K562 (cell line): ENCODE results near the gene ACRBP. TPM values are rescaled to one million over a fixed set of nuclear protein-coding genes. Genes with fewer than 3 reads are reported as not detected.

Source experiments
- ATAC-seq: fragments of 200-7000 bp; cut with Tn5 transposase; 3 replicates; pipeline ENCODE4 v1.9.1; 2020; ENCODE audit warnings: moderate library complexity
- BruUV-seq: library from RNA; stranded (reverse); fragments of 400-500 nt; replicated peaks from 2 replicates; lab custom pipeline; 2021; lab: Mats Ljungman, UMichigan
- CTCF ChIA-PET: fragments of 300-600 bp; formaldehyde crosslinking; extraction: SDS; loops from one replicate; lab custom pipeline; 2021; ENCODE audit warnings: low intra/inter-chr PET ratio; lab: Yijun Ruan, JAX
- POLR2A ChIA-PET: fragments of 300-600, 350-650 bp; sonication (Branson Sonifier 250); formaldehyde crosslinking; extraction: SDS; loops from one replicate; lab custom pipeline; 2021; ENCODE audit warnings: antibody characterized with exemption, inconsistent platforms; lab: Yijun Ruan, JAX
- DNase-seq, 4 experiments: peaks; one replicate each; pipeline versions ENCODE4 v3.0.0 to v3.0.0-alpha.2; 2011 to 2018; ENCODE audit warnings: low spot score in 3 of 4, mixed read lengths in 3 of 4; ENCODE audit errors: extremely low read depth in 1 of 4
- FAIRE-seq: peaks from 2 replicates; lab custom pipeline; 2011; peaks lifted over from hg19 to GRCh38; lab: Jason Lieb, UNC
- H2AFZ ChIP-seq: 2 replicates; pipeline ENCODE4 v1.6.0; 2011; ENCODE audit warnings: low read depth, low read length, control low read depth, inconsistent platforms
- H3K27ac ChIP-seq: fragments of 200-600 bp; 3 replicates; pipeline ENCODE4 v1.8.0; 2011; ENCODE audit warnings: low read depth, mild to moderate bottlenecking, control low read depth, inconsistent platforms, low read length, moderate library complexity, mixed read lengths; ENCODE audit errors: extremely low read depth
- H3K27me3 ChIP-seq, 2 experiments: fragments of 300-600 bp in 1 of 2; 2 replicates in 1 of 2; 3 replicates in 1 of 2; pipeline versions ENCODE4 v1.6.0 to v1.8.0; 2011; ENCODE audit warnings: inconsistent platforms in 2 of 2, low read length in 2 of 2, mild to moderate bottlenecking in 1 of 2, mixed read lengths in 1 of 2, moderate library complexity in 1 of 2; ENCODE audit not compliant: control insufficient read depth in 2 of 2, insufficient read depth in 2 of 2
- H3K36me3 ChIP-seq: fragments of 300-600 bp; 3 replicates; pipeline ENCODE4 v1.8.0; 2011; ENCODE audit warnings: mild to moderate bottlenecking, low read length, inconsistent platforms; ENCODE audit not compliant: control insufficient read depth, insufficient read depth
- H3K4me1 ChIP-seq, 2 experiments: fragments of 200-600 bp in 1 of 2; replicated peaks in 1 of 2; 2 replicates in 1 of 2; 3 replicates in 1 of 2; pipeline versions ENCODE4 v1.5.1 to v1.8.0; 2011; ENCODE audit warnings: inconsistent platforms in 2 of 2, low read length in 2 of 2, mild to moderate bottlenecking in 1 of 2, mixed read lengths in 1 of 2, moderate library complexity in 1 of 2; ENCODE audit not compliant: control insufficient read depth in 2 of 2, insufficient read depth in 2 of 2
- H3K4me2 ChIP-seq: 2 replicates; pipeline ENCODE4 v1.6.1; 2011; ENCODE audit warnings: low read length, control low read depth, inconsistent platforms, mixed read lengths; ENCODE audit not compliant: insufficient read depth
- H3K4me3 ChIP-seq: fragments of 200-600 bp; sonication (generic), shearing (Covaris generic); 2 replicates; pipeline ENCODE4 v1.5.1; 2016; ENCODE audit warnings: control low read depth, inconsistent platforms
- H3K79me2 ChIP-seq: fragments of 200-600 bp; 3 replicates; pipeline ENCODE4 v1.8.0; 2011; ENCODE audit warnings: low read length, inconsistent platforms; ENCODE audit not compliant: control insufficient read depth, insufficient read depth
- H3K9ac ChIP-seq, 2 experiments: 2 replicates each; pipeline versions ENCODE4 v1.6.0 to v1.6.1; 2011; ENCODE audit warnings: low read depth in 2 of 2, low read length in 2 of 2, control low read depth in 1 of 2, inconsistent platforms in 1 of 2, mild to moderate bottlenecking in 1 of 2, mixed read lengths in 1 of 2; ENCODE audit not compliant: insufficient read depth in 1 of 2
- H3K9me1 ChIP-seq: one replicate; pipeline ENCODE4 v1.6.0; 2011; ENCODE audit warnings: inconsistent platforms, mild to moderate bottlenecking, low read length, moderate library complexity; ENCODE audit not compliant: control insufficient read depth, insufficient read depth
- H3K9me3 ChIP-seq: replicated peaks from 2 replicates; pipeline ENCODE4 v1.5.1; 2011; ENCODE audit warnings: low read depth, low read length, inconsistent platforms; ENCODE audit not compliant: control insufficient read depth, insufficient read depth
- H4K20me1 ChIP-seq: replicated peaks from 2 replicates; pipeline ENCODE4 v1.6.1; 2011; ENCODE audit warnings: low read length, inconsistent platforms, mixed read lengths; ENCODE audit not compliant: control insufficient read depth, insufficient read depth
- EGR1 ChIP-seq: fragments of 450-650 bp; conservative IDR thresholded peaks from 2 replicates; pipeline ENCODE4 v1.6.1; 2017; ENCODE audit warnings: mild to moderate bottlenecking
- MED1 ChIP-seq: sonication (generic); formaldehyde crosslinking; IDR thresholded peaks from 2 replicates; pipeline ENCODE4 v1.8.1; 2023; ENCODE audit warnings: missing genetic modification reagents, borderline replicate concordance
- WGBS: fragments of 100-300 bp; shearing (Covaris generic); methylation state at CpG from one replicate; pipeline ENCODE4 v1.1.6; 2016; ENCODE audit warnings: low coverage, mixed read lengths; ENCODE audit not compliant: insufficient coverage; ENCODE audit errors: missing lambda C conversion rate; 5-methylcytosine and 5-hydroxymethylcytosine counted together
- in situ Hi-C: fragments of 300-500 bp; cut with MboI; formaldehyde crosslinking; loops from 4 replicates; pipeline ENCODE4 v1.15.0; 2018; ENCODE audit warnings: inconsistent platforms, mixed read lengths
- intact Hi-C: fragments of 100-400 bp; cut with micrococcal nuclease; formaldehyde crosslinking; loops from 2 replicates; pipeline ENCODE4 v1.14.2; 2022
- polyA plus RNA-seq, 8 experiments: library from polyadenylated mRNA; depleted of rRNA in 4 of 8; stranded (reverse) in 5 of 8; unstranded in 3 of 8; fragments of >200 nt; fragmentation: Nextera tagmentation in 2 of 8; fragmentation: Illumina TruSeq in 1 of 8; extraction: Ambion mirVana in 2 of 8; extraction: Trizol in 1 of 8; gene quantifications; 2 replicates each; pipeline versions ENCODE4 v1.2.1 to v1.2.3, GENCODE V29; 2011 to 2014; ENCODE audit warnings: inconsistent platforms in 1 of 8, missing spikeins in 1 of 8
- total RNA-seq, 7 experiments: library from RNA; depleted of rRNA in 6 of 7; stranded (reverse); fragments of >200 nt in 6 of 7; fragmentation: Illumina TruSeq in 2 of 7; extraction: Trizol in 2 of 7; gene quantifications; 2 replicates each; pipeline versions ENCODE4 v1.2.1 to v1.2.3, GENCODE V29; 2011 to 2021; ENCODE audit warnings: low replicate concordance in 1 of 7
- TF ChIP-seq, protein P1 (sequence below): fragments of 450-650 bp; IDR thresholded peaks from 2 replicates; pipeline ENCODE4 v1.6.1; 2018; ENCODE audit not compliant: partially characterized antibody

Gene ACRBP
- total and polyA plus RNA-seq, 9 of the 15 experiments (the other 6 are each of a cell fraction or from before 2014, with no cell fraction given), result 3.1 to 31.8 (median 8.4) TPM

- CTCF ChIA-PET, result no interaction called here
- H2AFZ ChIP-seq, result peak overlapping the region; percentile 68
- H3K79me2 ChIP-seq, result peaks cover 35% of the 10 kb centered on the region
- H3K4me1 ChIP-seq, result peaks cover 37 to 48% of the 10 kb centered on the region in 2 experiments
- FAIRE-seq, result no peak
- POLR2A ChIA-PET, result interaction anchor here (0.7 to 1.0 kb wide), 4 partner anchors 40 to 282 kb away, joined by 3 to 5 read pairs (median 4); partner anchors contain the start of gene NOP2
- H3K9ac ChIP-seq, result peak overlapping the region in 1 of 2 experiments; percentile 47; a peak in 1 of 4 replicates
- H3K4me3 ChIP-seq, result no peak overlapping the region
- peaks cover 18% of the 10 kb centered on the region for H4K20me1 ChIP-seq
- no peak for TF ChIP-seq MED1
- TF ChIP-seq, protein P1, sequence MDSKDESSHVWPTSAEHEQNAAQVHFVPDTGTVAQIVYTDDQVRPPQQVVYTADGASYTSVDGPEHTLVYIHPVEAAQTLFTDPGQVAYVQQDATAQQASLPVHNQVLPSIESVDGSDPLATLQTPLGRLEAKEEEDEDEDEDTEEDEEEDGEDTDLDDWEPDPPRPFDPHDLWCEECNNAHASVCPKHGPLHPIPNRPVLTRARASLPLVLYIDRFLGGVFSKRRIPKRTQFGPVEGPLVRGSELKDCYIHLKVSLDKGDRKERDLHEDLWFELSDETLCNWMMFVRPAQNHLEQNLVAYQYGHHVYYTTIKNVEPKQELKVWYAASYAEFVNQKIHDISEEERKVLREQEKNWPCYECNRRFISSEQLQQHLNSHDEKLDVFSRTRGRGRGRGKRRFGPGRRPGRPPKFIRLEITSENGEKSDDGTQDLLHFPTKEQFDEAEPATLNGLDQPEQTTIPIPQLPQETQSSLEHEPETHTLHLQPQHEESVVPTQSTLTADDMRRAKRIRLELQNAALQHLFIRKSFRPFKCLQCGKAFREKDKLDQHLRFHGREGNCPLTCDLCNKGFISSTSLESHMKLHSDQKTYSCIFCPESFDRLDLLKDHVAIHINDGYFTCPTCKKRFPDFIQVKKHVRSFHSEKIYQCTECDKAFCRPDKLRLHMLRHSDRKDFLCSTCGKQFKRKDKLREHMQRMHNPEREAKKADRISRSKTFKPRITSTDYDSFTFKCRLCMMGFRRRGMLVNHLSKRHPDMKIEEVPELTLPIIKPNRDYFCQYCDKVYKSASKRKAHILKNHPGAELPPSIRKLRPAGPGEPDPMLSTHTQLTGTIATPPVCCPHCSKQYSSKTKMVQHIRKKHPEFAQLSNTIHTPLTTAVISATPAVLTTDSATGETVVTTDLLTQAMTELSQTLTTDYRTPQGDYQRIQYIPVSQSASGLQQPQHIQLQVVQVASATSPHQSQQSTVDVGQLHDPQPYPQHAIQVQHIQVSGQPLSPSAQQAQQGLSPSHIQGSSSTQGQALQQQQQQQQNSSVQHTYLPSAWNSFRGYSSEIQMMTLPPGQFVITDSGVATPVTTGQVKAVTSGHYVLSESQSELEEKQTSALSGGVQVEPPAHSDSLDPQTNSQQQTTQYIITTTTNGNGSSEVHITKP, result peak; percentile 86
- peak; percentile 76 for TF ChIP-seq EGR1
- TF ChIP-seq, all 486 proteins: peak for 2
- no peaks in the 10 kb centered on the region for H3K27me3 ChIP-seq
- peaks cover 24% of the 10 kb centered on the region for H3K36me3 ChIP-seq
- in situ Hi-C loops, result no loop called here
- H3K27ac ChIP-seq, result peak overlapping the region; percentile 79
- BruUV-seq, result no TSS peak
- peak overlapping the region; percentile 82 for H3K4me2 ChIP-seq
- 27% methylated on average over 7 of the region's 8 CpGs for WGBS
- intact Hi-C loops, result no loop called here
- no peaks in the 10 kb centered on the region for H3K9me1 ChIP-seq
- ATAC-seq (no peak), DNase-seq (peak in 1 of 4 experiments; percentile 33)
- H3K9me3 ChIP-seq, result no peaks in the 10 kb centered on the region
These were observed 38.5 kb downstream of the ACRBP start for GRCh38 chr12:6608592-6609281.
